ENCODE results near the gene CCNT1. TPM values are rescaled to one million over a fixed set of nuclear protein-coding genes. Genes with fewer than 3 reads are reported as not detected.

Gene CCNT1
- total RNA-seq, 1 experiment from 2014 or later: 36.0 TPM

DNA sequence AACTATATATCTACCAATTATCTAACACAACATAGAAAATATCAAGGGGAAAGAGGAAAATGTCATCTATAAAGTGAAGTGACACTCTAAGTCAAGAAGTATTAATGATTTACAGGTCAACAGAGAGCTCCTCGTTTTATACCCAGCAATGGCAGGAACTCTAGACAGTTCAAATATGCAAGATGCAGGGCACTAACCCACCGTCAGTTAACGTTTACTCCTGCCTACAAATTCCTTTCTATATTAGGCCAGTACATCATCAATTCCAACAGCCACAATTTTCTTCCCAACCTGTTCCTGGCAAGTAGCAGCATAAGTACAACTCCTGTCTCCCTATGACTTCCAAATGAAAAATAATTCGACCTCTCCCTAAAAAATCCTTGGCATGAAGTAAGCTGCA lies 25.5 kb downstream of the CCNT1 start:
- Mint-ChIP-seq H3K27ac (ENCODE audit: unreplicated experiment) (no peak overlapping the region), H3K4me1 (ENCODE audit: low read depth, unreplicated experiment) (peaks cover 8% of the 10 kb centered on the region), H3K9me3 (ENCODE audit: low read depth, unreplicated experiment) (no peaks in the 10 kb centered on the region), H3K4me3 (ENCODE audit: low read depth, unreplicated experiment) (no peak overlapping the region), H3K27me3 (ENCODE audit: unreplicated experiment) (no peaks in the 10 kb centered on the region), H3K36me3 (ENCODE audit: insufficient read depth, unreplicated experiment) (peaks cover 37% of the 10 kb centered on the region)
- intact Hi-C loops (cut with micrococcal nuclease; ENCODE audit: unreplicated experiment): no loop called here
- TF ChIP-seq, protein P1, sequence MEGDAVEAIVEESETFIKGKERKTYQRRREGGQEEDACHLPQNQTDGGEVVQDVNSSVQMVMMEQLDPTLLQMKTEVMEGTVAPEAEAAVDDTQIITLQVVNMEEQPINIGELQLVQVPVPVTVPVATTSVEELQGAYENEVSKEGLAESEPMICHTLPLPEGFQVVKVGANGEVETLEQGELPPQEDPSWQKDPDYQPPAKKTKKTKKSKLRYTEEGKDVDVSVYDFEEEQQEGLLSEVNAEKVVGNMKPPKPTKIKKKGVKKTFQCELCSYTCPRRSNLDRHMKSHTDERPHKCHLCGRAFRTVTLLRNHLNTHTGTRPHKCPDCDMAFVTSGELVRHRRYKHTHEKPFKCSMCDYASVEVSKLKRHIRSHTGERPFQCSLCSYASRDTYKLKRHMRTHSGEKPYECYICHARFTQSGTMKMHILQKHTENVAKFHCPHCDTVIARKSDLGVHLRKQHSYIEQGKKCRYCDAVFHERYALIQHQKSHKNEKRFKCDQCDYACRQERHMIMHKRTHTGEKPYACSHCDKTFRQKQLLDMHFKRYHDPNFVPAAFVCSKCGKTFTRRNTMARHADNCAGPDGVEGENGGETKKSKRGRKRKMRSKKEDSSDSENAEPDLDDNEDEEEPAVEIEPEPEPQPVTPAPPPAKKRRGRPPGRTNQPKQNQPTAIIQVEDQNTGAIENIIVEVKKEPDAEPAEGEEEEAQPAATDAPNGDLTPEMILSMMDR (IDR thresholded peaks at IDR 0.05; ENCODE audit: unreplicated experiment): no peak
- no peak for DNase-seq
- BruUV-seq (replicated peaks): no TSS peak
- CTCF ChIA-PET: interaction anchor here (0.6 kb wide), 1 partner anchor 63 kb away, joined by 8 read pairs; no protein-coding TSS in a partner anchor

DNA sequence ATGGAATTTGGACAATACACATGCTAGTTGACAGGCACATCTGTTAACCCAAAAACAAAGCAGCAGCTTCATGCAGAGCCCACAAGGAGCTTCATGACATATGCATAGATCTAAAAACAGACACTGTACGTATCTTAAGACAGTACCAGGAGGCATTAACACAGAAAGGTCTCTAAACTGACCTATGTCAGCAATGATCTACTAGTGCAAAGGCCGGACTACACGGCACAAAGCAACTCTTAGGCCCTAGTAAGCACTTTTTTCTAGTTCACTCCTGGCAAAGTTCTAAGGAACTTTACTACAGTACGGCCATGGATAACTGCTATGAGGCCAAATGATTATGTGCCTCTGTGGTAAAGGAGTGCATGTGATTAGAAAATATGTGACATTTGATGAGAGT lies 26.1 kb downstream of the CCNT1 start:
- CTCF ChIA-PET: interaction anchor here (0.6 kb wide), 1 partner anchor 63 kb away, joined by 8 read pairs; no protein-coding TSS in a partner anchor
- BruUV-seq (replicated peaks): no TSS peak
- DNase-seq: no peak
- Mint-ChIP-seq H3K36me3 (ENCODE audit: insufficient read depth, unreplicated experiment) (peaks cover 37% of the 10 kb centered on the region), H3K4me3 (ENCODE audit: low read depth, unreplicated experiment) (no peak overlapping the region), H3K27me3 (ENCODE audit: unreplicated experiment) (no peaks in the 10 kb centered on the region), H3K4me1 (ENCODE audit: low read depth, unreplicated experiment) (peaks cover 8% of the 10 kb centered on the region), H3K27ac (ENCODE audit: unreplicated experiment) (no peak overlapping the region), H3K9me3 (ENCODE audit: low read depth, unreplicated experiment) (no peaks in the 10 kb centered on the region)
- intact Hi-C loops (cut with micrococcal nuclease; ENCODE audit: unreplicated experiment): no loop called here
- TF ChIP-seq, protein P1 (IDR thresholded peaks at IDR 0.05; ENCODE audit: unreplicated experiment): no peak

DNA sequence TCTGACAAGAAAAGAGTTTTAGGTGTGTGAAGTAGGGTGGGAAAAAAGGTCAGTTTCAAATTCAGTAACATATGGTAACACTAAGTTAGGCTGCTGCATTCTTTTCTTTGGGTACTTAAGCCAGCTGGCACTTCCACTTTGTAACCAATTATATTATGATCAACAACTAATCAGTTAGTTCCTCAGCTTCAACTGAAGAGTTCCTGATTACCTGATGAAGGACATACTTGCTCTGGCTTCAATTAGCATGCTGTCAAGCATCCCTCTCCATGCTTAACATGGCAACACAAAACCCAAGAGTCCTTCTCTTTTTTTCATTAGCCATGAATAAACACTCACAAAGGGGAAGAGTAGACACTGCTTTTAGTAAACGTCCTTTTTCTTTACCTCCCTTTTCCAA lies 27.7 kb downstream of the CCNT1 start:
- Mint-ChIP-seq H3K27ac (ENCODE audit: unreplicated experiment) (no peak overlapping the region), H3K36me3 (ENCODE audit: insufficient read depth, unreplicated experiment) (peaks cover 33% of the 10 kb centered on the region), H3K4me1 (ENCODE audit: low read depth, unreplicated experiment) (peaks cover 8% of the 10 kb centered on the region), H3K4me3 (ENCODE audit: low read depth, unreplicated experiment) (no peak overlapping the region), H3K27me3 (ENCODE audit: unreplicated experiment) (no peaks in the 10 kb centered on the region), H3K9me3 (ENCODE audit: low read depth, unreplicated experiment) (no peaks in the 10 kb centered on the region)
- BruUV-seq (replicated peaks): no TSS peak
- TF ChIP-seq, protein P1 (IDR thresholded peaks at IDR 0.05; ENCODE audit: unreplicated experiment): no peak
- CTCF ChIA-PET: no interaction called here
- intact Hi-C loops (cut with micrococcal nuclease; ENCODE audit: unreplicated experiment): no loop called here
- DNase-seq: no peak

DNA sequence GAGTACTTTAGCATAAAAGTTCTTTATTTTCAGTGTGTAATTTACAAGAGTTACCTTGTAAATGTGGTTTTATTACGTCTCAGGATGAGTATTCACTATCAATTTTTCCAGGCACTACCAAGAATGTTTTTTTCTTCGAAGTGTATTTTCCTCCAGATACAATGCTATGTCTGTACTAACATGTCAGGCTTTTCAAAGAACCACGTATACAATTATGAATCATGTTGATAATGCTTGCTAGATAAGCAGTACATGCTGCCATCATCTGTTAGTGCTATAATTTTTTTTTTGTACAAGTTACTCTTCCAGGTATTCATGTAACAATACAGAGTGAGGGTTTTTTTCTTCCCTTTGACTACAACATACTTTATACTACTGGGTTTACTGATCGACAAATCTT lies 28.9 kb downstream of the CCNT1 start:
- BruUV-seq (replicated peaks): no TSS peak
- CTCF ChIA-PET: no interaction called here
- peaks cover 8% of the 10 kb centered on the region for H3K4me1 Mint-ChIP-seq (ENCODE audit: low read depth, unreplicated experiment)

More for the DNA sequence above, 28.9 kb downstream of the CCNT1 start:
- peaks cover 23% of the 10 kb centered on the region for H3K36me3 Mint-ChIP-seq (ENCODE audit: insufficient read depth, unreplicated experiment)
- H3K27ac Mint-ChIP-seq (ENCODE audit: unreplicated experiment): no peak overlapping the region
- H3K9me3 Mint-ChIP-seq (ENCODE audit: low read depth, unreplicated experiment): no peaks in the 10 kb centered on the region
- intact Hi-C loops (cut with micrococcal nuclease; ENCODE audit: unreplicated experiment): no loop called here
- no peak for DNase-seq
- TF ChIP-seq, protein P1 (IDR thresholded peaks at IDR 0.05; ENCODE audit: unreplicated experiment): no peak
- H3K4me3 Mint-ChIP-seq (ENCODE audit: low read depth, unreplicated experiment): no peak overlapping the region
- no peaks in the 10 kb centered on the region for H3K27me3 Mint-ChIP-seq (ENCODE audit: unreplicated experiment)

Measured in Calu3 (cell line).